Mesodermal cell (in vitro differentiated cells): ENCODE results near the gene NEMP1.
A peak's percentile ranks its signal among the peaks of the same experiment; 100 is the strongest.
"Not testable (repeated sequence)": the region's sequence is repeated elsewhere in the genome, so short reads cannot be mapped to it uniquely, and the experiment has no call there.

Experiments used
- H3K27ac ChIP-seq: 2 replicates; pipeline ENCODE4 v1.7.0; 2013; ENCODE audit warnings: mild to moderate bottlenecking, low read depth, low read length, moderate library complexity; ENCODE audit not compliant: severe bottlenecking
- H3K36me3 ChIP-seq: 2 replicates; pipeline ENCODE4 v1.7.1; 2013; ENCODE audit warnings: mild to moderate bottlenecking, low read length, moderate library complexity; ENCODE audit not compliant: control insufficient read depth, insufficient read depth
- H3K4me1 ChIP-seq: one replicate; pipeline ENCODE4 v1.7.1; 2013; ENCODE audit warnings: mild to moderate bottlenecking, low read length; ENCODE audit not compliant: insufficient read depth, control insufficient read depth, poor library complexity, severe bottlenecking
- H3K4me3 ChIP-seq: 2 replicates; pipeline ENCODE4 v1.7.0; 2013; ENCODE audit warnings: low read length, control low read depth, mild to moderate bottlenecking; ENCODE audit not compliant: insufficient read depth, poor library complexity, severe bottlenecking; ENCODE audit errors: extremely low read depth
- H3K9me3 ChIP-seq: 2 replicates; pipeline ENCODE4 v1.7.1; 2013; ENCODE audit warnings: mild to moderate bottlenecking, low read length, moderate library complexity; ENCODE audit not compliant: control insufficient read depth
- WGBS, 2 experiments: methylation state at CpG; one replicate each; pipeline ENCODE4 v1.1.5; 2013; ENCODE audit warnings: missing lambda C conversion rate in 2 of 2; ENCODE audit not compliant: insufficient coverage in 2 of 2; 5-methylcytosine and 5-hydroxymethylcytosine counted together

NEMP1 gene

DNA sequence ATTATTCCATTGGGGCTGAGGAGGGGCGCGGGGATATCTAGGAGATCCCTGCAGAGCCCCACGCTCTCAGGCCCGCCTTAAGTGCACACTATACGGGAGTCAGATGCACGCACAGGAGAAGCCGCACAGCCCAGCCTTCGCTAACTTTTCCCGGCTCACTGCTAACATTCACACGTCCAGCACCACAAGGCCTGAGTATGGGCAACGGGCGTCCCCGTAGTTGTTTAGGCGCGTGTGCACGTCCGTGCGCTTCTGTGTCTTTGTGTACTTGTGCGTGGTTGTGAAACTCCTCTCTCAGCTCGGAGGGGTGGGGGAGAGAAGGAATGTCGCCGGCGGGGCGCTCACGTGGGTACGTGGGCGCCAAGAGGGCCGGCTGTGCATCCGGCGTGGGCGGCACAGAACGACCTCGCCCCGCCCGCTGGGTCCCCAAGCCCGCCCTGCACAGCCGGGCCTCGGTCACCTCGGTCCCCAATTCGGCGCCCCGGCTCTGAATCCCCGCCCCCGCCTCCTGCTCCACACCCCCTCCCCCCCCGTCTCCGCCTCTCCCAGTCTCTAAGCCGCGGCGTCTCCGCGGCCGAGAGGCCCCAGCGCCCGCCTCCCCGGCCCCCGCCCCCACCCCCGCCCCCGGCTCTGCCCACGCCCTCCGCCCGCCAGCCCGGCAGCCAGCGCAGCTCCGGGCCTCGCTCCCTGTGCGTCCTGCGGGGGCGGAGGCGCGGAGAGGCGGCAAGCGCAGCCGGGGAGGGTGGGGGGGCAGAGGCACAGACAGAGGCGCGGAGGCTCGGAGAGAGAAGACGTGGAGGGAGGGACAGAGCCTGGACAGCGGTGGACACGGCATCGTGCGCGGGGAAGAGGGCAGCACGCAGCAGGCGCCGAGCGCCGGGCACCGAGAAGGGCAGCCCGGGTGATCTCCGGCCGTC, 10.0 kb upstream of the NEMP1 start, which contains the start of gene NAB2:
Gene NAB2 (plus strand): TSS at position 761 of the 917 bp plus-strand sequence. CDS start 158 bp downstream, outside the sequence.
- Histone ChIP-seq H3K36me3 (peaks cover 31% of the 10 kb centered on the region), H3K27ac (peak within 1 kb of the TSS; percentile 99), H3K9me3 (no peaks in the 10 kb centered on the region), H3K4me1 (peaks cover 27% of the 10 kb centered on the region), H3K4me3 (peak within 1 kb of the TSS; percentile 96)
- 0% methylated on average over 42 to 45 of the region's 91 CpGs for WGBS, 2 experiments

DNA sequence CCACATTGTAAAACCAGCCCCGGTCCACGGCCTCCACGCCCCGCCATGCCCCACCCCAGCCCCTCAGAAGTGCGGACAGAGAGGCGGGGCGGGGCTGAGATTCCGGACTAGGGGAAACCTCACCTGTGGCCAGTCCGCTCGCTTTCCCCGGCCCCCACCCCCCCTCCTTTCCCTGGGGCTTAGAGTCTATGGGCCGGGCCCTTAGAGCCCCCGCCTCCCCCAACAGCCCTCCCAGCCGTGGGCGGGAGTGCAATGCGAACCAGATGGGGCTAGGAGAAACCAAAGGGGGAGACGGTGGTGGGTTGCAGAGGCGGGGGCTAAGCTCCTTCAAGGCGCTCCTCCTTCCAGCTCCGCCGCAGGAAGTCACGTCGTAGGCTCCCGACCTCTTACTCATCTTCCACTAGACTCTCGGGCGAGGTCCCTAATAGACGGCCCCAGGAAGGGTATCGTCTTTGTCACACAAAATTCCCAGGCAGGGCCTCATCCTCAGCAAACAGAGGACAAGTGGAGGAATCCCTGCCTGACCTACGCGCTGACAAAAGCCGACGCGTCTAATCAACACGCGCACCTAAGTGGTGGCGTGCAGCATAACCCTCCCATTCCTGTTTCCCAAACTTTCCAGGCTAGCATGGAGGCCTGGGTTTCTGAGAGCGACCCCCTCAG, 9.2 kb upstream of the NEMP1 start:
- WGBS, 2 experiments = 0% methylated on average over 25 to 27 of the region's 37 CpGs
- H3K36me3 ChIP-seq = peaks cover 23% of the 10 kb centered on the region
- H3K9me3 ChIP-seq = no peaks in the 10 kb centered on the region
- peaks cover 22% of the 10 kb centered on the region for H3K4me1 ChIP-seq
- H3K27ac ChIP-seq = peak overlapping the region; percentile 99
- peak overlapping the region; percentile 51 for H3K4me3 ChIP-seq

DNA sequence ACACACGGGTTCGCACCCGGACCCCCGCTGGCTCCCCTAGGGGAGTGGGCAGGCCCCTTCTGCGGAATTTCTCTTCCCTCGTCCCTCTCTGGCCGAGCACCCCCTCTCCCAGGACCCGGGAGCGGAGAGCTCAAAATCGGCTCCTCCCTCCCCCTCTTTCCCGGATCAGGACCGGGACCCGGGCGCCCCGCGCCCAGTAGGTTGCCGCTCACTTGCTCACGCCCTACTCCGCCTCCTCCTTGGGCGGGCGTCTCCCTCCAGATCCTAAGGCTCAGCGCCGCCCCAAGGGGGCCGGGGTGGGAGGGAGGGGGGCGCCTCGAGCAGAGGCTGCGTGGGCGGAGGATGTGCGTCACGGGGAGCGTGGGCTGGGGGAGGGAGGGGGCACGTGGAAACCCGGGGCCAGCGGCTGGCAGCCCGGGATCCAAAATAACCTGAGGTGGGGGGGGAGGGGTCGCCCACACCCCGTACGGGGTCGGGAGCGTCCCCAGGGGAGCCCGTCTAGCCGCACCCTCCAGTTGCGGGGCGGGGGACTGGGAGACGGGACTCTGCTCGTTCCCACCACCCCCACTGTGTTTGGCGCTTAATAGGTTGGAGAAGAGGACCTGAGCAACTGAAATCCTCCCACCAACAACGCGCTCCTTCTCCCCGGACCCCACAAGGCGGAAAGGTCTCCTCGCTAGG, 8.6 kb upstream of the NEMP1 start:
- Histone ChIP-seq H3K9me3 (no peaks in the 10 kb centered on the region), H3K4me3 (peak overlapping the region; percentile 51), H3K36me3 (peaks cover 17% of the 10 kb centered on the region), H3K27ac (peak overlapping the region; percentile 99), H3K4me1 (peaks cover 17% of the 10 kb centered on the region)
- 0% methylated on average over 20 to 26 of the region's 52 CpGs for WGBS, 2 experiments

DNA sequence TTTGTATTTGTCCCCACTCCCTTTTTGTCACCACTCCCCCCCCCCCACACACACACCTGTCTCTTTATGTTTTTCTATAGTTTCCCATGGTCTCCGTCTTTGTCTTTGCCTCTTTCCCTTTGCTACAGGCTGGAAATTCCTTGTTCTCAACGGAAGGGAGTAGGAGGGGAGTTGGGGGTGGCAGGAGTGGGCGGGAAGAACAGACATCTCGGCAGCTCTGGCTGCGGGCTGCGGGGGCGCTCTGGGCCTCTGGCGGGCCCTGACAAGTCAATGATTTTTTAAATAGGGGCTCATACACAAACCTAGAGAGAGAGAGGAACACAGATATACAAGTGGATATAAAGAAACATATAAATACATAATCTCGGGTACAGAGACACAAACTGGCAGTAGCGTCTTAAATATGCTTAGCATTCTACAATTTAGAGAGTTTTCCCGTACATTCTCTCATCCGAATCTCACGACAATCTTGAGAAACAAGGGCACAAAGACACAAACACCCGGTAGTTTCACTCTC, 8.0 kb upstream of the NEMP1 start:
- peaks cover 11% of the 10 kb centered on the region for H3K4me1 ChIP-seq
- peak overlapping the region; percentile 51 for H3K4me3 ChIP-seq
- peak overlapping the region; percentile 99 for H3K27ac ChIP-seq
- peaks cover 11% of the 10 kb centered on the region for H3K36me3 ChIP-seq
- no peaks in the 10 kb centered on the region for H3K9me3 ChIP-seq
- WGBS, 2 experiments = 0 to 1% methylated on average over 5 to 7 of the region's 14 CpGs

DNA sequence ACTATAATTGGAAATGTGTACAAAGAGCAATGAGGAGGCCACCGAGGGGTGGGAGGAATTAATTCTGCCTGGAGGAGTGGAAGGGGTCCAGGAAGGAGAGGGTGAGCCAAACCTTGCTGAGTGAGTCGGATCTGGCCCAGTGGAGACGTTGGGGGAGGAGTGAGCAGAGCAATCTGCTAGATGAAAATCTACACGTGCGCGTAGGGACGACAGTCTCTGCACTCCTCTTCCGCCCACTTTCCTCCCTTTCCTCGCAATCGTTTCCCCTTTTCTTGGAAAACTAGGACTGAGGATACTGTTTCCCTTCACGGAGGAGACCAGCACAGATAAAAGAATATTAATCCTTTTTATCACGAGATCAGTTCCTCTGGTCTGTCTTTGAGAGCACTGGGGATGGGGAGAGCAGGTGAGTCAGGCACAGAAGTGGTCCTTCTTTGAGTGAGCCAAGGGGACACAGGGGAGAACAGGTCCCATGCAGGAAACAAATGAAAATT, 7.5 kb upstream of the NEMP1 start:
- H3K9me3 ChIP-seq = no peaks in the 10 kb centered on the region
- H3K4me1 ChIP-seq = peaks cover 6% of the 10 kb centered on the region
- H3K27ac ChIP-seq = peak overlapping the region; percentile 99
- 38 to 41% methylated on average over 11 of the region's 12 CpGs for WGBS, 2 experiments
- peaks cover 6% of the 10 kb centered on the region for H3K36me3 ChIP-seq
- H3K4me3 ChIP-seq = peak overlapping the region; percentile 51

DNA sequence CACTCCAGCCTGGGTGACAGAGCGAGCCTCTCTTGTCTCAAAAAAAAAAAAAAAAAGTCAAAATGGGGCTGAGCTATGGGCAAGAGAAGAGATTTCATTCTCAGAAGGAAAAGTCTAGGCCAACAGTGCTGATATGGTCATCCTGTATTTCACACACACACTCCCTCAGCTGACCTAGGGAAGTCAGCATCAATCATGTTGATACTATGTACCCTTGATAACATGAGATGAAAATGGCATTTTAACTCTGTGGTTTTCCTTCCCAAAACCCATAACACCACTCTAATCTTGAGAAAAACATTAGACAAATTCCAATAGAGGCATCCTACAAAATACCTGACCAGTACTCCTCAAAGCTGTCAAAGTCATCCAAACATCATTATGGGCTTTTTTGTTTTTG, 2.3 kb upstream of the NEMP1 start:
- H3K9me3 ChIP-seq = no peaks in the 10 kb centered on the region

DNA sequence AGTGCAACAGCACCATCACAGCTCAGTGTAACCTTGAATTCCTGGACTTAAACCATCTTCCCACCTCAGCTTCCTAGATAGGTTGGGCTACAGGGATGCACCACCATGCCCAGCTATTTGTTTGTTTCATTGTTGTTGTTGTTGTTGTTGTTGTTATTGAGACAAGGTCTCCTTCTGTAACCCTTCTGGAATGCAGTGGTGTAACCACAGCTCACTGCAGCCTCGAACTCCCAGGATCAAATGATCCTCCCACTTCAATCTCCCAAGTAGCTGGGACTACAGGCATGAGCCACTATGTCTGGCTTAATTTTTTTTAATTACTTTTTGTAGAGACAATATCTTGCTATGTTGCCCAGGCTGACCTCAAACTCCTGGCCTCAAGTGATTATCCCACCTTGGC, 1.2 kb upstream of the NEMP1 start:
- H3K27ac ChIP-seq = no peak overlapping the region
- H3K4me1 ChIP-seq = peaks cover 7% of the 10 kb centered on the region
- no peak overlapping the region for H3K4me3 ChIP-seq
- peaks cover 9% of the 10 kb centered on the region for H3K36me3 ChIP-seq
- WGBS, 2 experiments = 100% methylated on average over 1 of the region's 1 CpG; no CpG with 5 or more reads in 1 of the 2 experiments
- H3K9me3 ChIP-seq = no peaks in the 10 kb centered on the region

More for the DNA sequence above, 2.3 kb upstream of the NEMP1 start:
- H3K4me3 ChIP-seq = no peak overlapping the region
- H3K36me3 ChIP-seq = peaks cover 8% of the 10 kb centered on the region
- no peak overlapping the region for H3K27ac ChIP-seq
- H3K4me1 ChIP-seq = peaks cover 10% of the 10 kb centered on the region
- WGBS, 2 experiments = 86% methylated on average over 1 of the region's 1 CpG; no CpG with 5 or more reads in 1 of the 2 experiments

DNA sequence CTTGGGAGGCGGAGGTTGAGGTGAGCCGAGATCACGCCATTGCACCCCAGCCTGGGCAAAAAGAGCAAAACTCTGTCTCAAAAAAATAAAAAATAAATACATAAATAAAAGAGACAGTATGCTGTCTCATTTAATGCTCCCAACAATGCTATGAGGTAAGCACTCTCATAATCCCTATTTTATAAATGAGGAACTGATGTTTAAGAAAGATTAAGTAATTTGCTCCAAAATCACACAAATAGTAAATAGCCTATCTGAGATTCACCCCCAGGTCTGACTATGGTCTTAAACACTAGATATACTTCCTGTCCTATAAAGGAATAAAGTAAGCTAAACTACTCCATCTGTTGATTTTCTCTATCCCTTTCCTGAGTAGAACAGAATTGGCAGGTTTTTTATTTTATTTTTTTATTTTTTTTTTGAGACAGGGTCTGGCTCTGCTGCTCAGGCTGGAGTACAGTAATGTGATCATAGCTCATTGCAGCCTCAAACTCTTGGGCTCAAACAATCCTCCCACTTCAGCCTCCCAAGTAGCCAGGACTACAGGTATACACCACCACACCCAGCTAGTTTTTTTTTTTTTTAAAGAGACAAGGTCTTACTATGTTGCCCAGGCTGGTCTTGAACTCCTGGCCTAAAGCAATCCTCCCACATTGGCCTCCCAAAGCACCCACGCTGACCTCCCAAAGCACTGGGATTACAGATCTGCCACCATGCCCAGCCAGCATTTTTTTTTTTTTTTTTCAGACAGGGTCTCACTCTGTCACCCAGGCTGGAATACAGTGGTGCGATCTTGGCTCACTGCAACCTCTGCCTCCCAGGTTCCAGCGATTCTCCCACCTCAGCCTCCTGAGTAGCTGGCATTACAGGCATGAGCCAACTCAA, 4.8 kb downstream of the NEMP1 start:
- H3K27ac ChIP-seq, H3K9me3 ChIP-seq, H3K4me3 ChIP-seq, H3K4me1 ChIP-seq: not testable (repeated sequence)
- WGBS, 2 experiments = 94 to 96% methylated on average over 3 of the region's 6 CpGs
- H3K36me3 ChIP-seq = peaks cover 57% of the 10 kb centered on the region

DNA sequence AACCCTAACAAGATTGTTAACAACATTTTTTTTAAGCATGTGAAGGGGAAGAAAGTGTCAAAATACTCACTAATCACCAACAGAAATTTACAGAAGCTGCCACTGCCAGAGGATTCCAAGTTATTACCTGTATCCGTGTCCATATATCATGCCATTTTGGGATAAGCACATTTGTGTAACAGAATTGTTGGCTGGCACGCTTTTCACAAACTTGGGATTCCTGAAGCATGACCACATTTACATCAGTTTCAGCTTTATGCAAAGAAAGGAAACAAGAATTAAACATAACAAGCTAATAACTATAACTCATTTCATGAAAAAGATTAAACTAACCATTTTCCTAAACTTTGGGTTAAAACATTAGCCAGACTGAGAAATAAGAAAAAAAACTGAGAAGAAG, 5.9 kb downstream of the NEMP1 start:
- Histone ChIP-seq H3K27ac (no peak overlapping the region), H3K36me3 (peaks cover 67% of the 10 kb centered on the region), H3K4me3 (no peak overlapping the region), H3K4me1 (no peaks in the 10 kb centered on the region), H3K9me3 (no peaks in the 10 kb centered on the region)
- WGBS, 2 experiments = 100% methylated on average over 1 to 2 of the region's 2 CpGs
